Measurements from ENCODE around the gene RNF25. TPM values are rescaled to one million over a fixed set of nuclear protein-coding genes. Genes with fewer than 3 reads are reported as not detected.

RNF25 gene
- total and polyA plus RNA-seq, 8 donors, result 3.6 to 26.8 (median 7.0) TPM; not detected in 1

- Histone ChIP-seq H3K27me3 (no peaks in the 10 kb centered on the region), H3K4me3 (peak within 1 kb of the TSS; percentile 71 to 91 (median 87)), H3K27ac (peak within 1 kb of the TSS; percentile 73 to 87 (median 81)), H3K36me3 (peaks cover 37 to 65% (median 58%) of the 10 kb centered on the region in 4 donors), H3K4me1 (peaks cover 15 to 33% (median 27%) of the 10 kb centered on the region in 4 donors), H3K9me3 (no peaks in the 10 kb centered on the region)
- intact Hi-C loops (cut with DNase I; ENCODE audit: low total_unique reads), result no loop called here
- 0 to 1% (median 0%) methylated on average over 43 to 49 of the region's 49 CpGs for WGBS, 5 donors
- TF ChIP-seq POLR2AphosphoS5 (IDR thresholded peaks at IDR 0.05), result peak; percentile 10 to 70 (median 50)
- TF ChIP-seq POLR2A (IDR thresholded peaks at IDR 0.05), result no peak
- peak; percentile 92 to 96 for DNase-seq
These were observed 12.4 kb downstream of the RNF25 start, which contains the start of the genes BCS1L and ZNF142 for GRCh38 chr2:218659258-218659987. BCS1L (plus strand) TSS chr2:218659683; CDS start chr2:218660988, 1,305 bp downstream. ZNF142 (minus strand) TSS chr2:218659623; CDS start chr2:218656429, 3,194 bp downstream.

GRCh38 chr2:218658671-218659257 lies 13.0 kb downstream of the RNF25 start:
- Histone ChIP-seq H3K4me1 (peaks cover 15 to 33% (median 27%) of the 10 kb centered on the region in 4 donors), H3K9me3 (no peaks in the 10 kb centered on the region), H3K27me3 (no peaks in the 10 kb centered on the region), H3K36me3 (peaks cover 31 to 65% (median 58%) of the 10 kb centered on the region in 4 donors), H3K4me3 (peak overlapping the region; percentile 71 to 91 (median 87)), H3K27ac (peak overlapping the region; percentile 73 to 87 (median 81))
- 0 to 3% (median 1%) methylated on average over 22 to 27 of the region's 27 CpGs for WGBS, 5 donors
- peak; percentile 49 to 75 for DNase-seq
- intact Hi-C loops (cut with DNase I; ENCODE audit: low total_unique reads), result no loop called here
- TF ChIP-seq EP300 (IDR thresholded peaks at IDR 0.05) (no peak), CTCF (IDR thresholded peaks at IDR 0.05) (peak in 2 of 7 experiments; percentile 23 to 27)

GRCh38 chr2:218655751-218656150 lies 16.1 kb downstream of the RNF25 start:
- intact Hi-C loops (cut with DNase I; ENCODE audit: low total_unique reads), result no loop called here
- H3K4me3 ChIP-seq, result no peak overlapping the region
- H3K4me1 ChIP-seq, result peaks cover 15 to 30% (median 25%) of the 10 kb centered on the region in 4 donors
- TF ChIP-seq POLR2AphosphoS5 (IDR thresholded peaks at IDR 0.05) (no peak), CTCF (IDR thresholded peaks at IDR 0.05) (no peak), EP300 (IDR thresholded peaks at IDR 0.05) (no peak), POLR2A (IDR thresholded peaks at IDR 0.05) (no peak)
- DNase-seq, result no peak
- WGBS, 5 donors, result 64 to 94% (median 78%) methylated on average over 2 of the region's 2 CpGs
- H3K9me3 ChIP-seq, result no peaks in the 10 kb centered on the region
- H3K36me3 ChIP-seq, result peaks cover 28 to 70% (median 64%) of the 10 kb centered on the region in 4 donors
- H3K27ac ChIP-seq, result no peak overlapping the region
- no peaks in the 10 kb centered on the region for H3K27me3 ChIP-seq

GRCh38 chr2:218648787-218649100 lies 23.1 kb downstream of the RNF25 start:
- intact Hi-C loops (cut with DNase I; ENCODE audit: low total_unique reads), result no loop called here
- Histone ChIP-seq H3K36me3 (peaks cover 76 to 99% (median 98%) of the 10 kb centered on the region in 4 donors), H3K4me3 (no peak overlapping the region), H3K27ac (no peak overlapping the region), H3K27me3 (no peaks in the 10 kb centered on the region), H3K9me3 (no peaks in the 10 kb centered on the region), H3K4me1 (no peaks in the 10 kb centered on the region)
- 89 to 93% (median 89%) methylated on average over 11 of the region's 11 CpGs for WGBS, 5 donors
- no peak for DNase-seq
- TF ChIP-seq POLR2AphosphoS5 (IDR thresholded peaks at IDR 0.05) (no peak), CTCF (IDR thresholded peaks at IDR 0.05) (no peak), EP300 (IDR thresholded peaks at IDR 0.05) (no peak), POLR2A (IDR thresholded peaks at IDR 0.05) (no peak)

All from stomach (tissue), 9 donors.